ENCODE results near the gene PHF11.

DNA sequence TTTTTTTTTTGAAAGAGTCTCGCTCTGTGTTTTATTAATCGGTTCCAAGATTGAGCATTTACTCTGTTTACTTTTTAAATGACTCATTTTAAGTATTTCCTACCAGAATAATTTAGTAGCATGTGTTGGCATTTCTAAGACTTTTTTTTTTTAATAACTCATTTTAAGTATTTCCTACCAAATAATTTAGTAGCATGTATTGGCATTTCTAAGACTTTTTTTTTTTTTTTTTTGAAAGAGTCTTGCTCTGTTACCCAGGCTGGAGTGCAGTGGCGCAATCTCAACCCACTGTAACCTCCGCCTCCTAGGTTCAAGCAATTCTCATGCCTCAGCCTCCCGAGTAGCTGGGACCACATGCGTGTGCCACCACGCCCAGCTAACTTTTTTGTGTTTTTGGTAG, 38.5 kb upstream of the PHF11 start:
- TF ChIP-seq SIN3A (IDR thresholded peaks at IDR 0.05; ENCODE audit: borderline replicate concordance, low read depth, low read length) (no peak), EP300 (IDR thresholded peaks at IDR 0.05; ENCODE audit: borderline replicate concordance in 1 of 2, low read depth in 1 of 2, low read length in 1 of 2) (no peak), JUND (IDR thresholded peaks at IDR 0.05) (no peak), TAF1 (IDR thresholded peaks at IDR 0.05; ENCODE audit: borderline replicate concordance, low read depth, low read length) (no peak)
- TF ChIP-seq, protein P1, sequence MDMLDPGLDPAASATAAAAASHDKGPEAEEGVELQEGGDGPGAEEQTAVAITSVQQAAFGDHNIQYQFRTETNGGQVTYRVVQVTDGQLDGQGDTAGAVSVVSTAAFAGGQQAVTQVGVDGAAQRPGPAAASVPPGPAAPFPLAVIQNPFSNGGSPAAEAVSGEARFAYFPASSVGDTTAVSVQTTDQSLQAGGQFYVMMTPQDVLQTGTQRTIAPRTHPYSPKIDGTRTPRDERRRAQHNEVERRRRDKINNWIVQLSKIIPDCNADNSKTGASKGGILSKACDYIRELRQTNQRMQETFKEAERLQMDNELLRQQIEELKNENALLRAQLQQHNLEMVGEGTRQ (IDR thresholded peaks at IDR 0.05; ENCODE audit: borderline replicate concordance, low read depth, low read length): no peak
- TF ChIP-seq, protein P2, sequence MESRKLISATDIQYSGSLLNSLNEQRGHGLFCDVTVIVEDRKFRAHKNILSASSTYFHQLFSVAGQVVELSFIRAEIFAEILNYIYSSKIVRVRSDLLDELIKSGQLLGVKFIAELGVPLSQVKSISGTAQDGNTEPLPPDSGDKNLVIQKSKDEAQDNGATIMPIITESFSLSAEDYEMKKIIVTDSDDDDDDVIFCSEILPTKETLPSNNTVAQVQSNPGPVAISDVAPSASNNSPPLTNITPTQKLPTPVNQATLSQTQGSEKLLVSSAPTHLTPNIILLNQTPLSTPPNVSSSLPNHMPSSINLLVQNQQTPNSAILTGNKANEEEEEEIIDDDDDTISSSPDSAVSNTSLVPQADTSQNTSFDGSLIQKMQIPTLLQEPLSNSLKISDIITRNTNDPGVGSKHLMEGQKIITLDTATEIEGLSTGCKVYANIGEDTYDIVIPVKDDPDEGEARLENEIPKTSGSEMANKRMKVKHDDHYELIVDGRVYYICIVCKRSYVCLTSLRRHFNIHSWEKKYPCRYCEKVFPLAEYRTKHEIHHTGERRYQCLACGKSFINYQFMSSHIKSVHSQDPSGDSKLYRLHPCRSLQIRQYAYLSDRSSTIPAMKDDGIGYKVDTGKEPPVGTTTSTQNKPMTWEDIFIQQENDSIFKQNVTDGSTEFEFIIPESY (IDR thresholded peaks at IDR 0.05; ENCODE audit: borderline replicate concordance, low read depth): no peak
- TF ChIP-seq, protein P3, sequence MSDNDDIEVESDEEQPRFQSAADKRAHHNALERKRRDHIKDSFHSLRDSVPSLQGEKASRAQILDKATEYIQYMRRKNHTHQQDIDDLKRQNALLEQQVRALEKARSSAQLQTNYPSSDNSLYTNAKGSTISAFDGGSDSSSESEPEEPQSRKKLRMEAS (IDR thresholded peaks at IDR 0.05; ENCODE audit: low read depth): no peak
- TF ChIP-seq, protein P4, sequence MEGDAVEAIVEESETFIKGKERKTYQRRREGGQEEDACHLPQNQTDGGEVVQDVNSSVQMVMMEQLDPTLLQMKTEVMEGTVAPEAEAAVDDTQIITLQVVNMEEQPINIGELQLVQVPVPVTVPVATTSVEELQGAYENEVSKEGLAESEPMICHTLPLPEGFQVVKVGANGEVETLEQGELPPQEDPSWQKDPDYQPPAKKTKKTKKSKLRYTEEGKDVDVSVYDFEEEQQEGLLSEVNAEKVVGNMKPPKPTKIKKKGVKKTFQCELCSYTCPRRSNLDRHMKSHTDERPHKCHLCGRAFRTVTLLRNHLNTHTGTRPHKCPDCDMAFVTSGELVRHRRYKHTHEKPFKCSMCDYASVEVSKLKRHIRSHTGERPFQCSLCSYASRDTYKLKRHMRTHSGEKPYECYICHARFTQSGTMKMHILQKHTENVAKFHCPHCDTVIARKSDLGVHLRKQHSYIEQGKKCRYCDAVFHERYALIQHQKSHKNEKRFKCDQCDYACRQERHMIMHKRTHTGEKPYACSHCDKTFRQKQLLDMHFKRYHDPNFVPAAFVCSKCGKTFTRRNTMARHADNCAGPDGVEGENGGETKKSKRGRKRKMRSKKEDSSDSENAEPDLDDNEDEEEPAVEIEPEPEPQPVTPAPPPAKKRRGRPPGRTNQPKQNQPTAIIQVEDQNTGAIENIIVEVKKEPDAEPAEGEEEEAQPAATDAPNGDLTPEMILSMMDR (IDR thresholded peaks at IDR 0.05): no peak
